Body of pancreas (tissue), 4 donors: ENCODE measurements around the gene MTR.

Source experiments
- CTCF ChIP-seq, 7 experiments: fragments of 450-650 bp in 4 of 7; fragments of 200-600 bp in 3 of 7; sonication (generic) in 3 of 7; IDR thresholded peaks; one replicate each; pipeline ENCODE4 v1.5.1; 2016 to 2019; ENCODE audit warnings: antibody characterized with exemption in 7 of 7
- POLR2A ChIP-seq, 3 donors: fragments of 450-650 bp; IDR thresholded peaks; one replicate each; pipeline ENCODE4 v1.6.1; 2016; ENCODE audit warnings: antibody characterized with exemption in 3 of 3, mild to moderate bottlenecking in 2 of 3

GRCh38 chr1:236870721-236871120, 75.6 kb downstream of the MTR start:
- no peak for TF ChIP-seq CTCF (IDR thresholded peaks at IDR 0.05)
- no peak for TF ChIP-seq POLR2A (IDR thresholded peaks at IDR 0.05)
